Activated CD4-positive, alpha-beta T cell treated with anti-CD3 and anti-CD28 coated beads, Interleukin-10, Interleukin-2, amounts not matched to agents 100 ng/mL and 50 ng/mL, durations not matched to agents 16 hours and 8 hours (primary cell): ENCODE results near the gene FTCD.
A peak's percentile ranks its signal among the peaks of the same experiment; 100 is the strongest.
"Not testable (repeated sequence)": the region's sequence is repeated elsewhere in the genome, so short reads cannot be mapped to it uniquely, and the experiment has no call there.

Experiments
- DNase-seq: peaks from one replicate; pipeline ENCODE4 v3.0.0-alpha.2; 2020

The FTCD gene

GRCh38 chr21:46155514-46156377, at the start of gene FTCD:
TSS of gene FTCD (minus strand) at chr21:46155579. CDS start at chr21:46155523, 56 bp downstream.
- no peak for DNase-seq

GRCh38 chr21:46205166-46205565, 49.8 kb upstream of the FTCD start:
- no peak for DNase-seq

GRCh38 chr21:46203203-46203600, 47.8 kb upstream of the FTCD start:
- no peak for DNase-seq

GRCh38 chr21:46202592-46203202, 47.3 kb upstream of the FTCD start:
- no peak for DNase-seq

- not testable (repeated sequence) for DNase-seq
These were observed 45.8 kb upstream of the FTCD start for GRCh38 chr21:46200877-46201803.

GRCh38 chr21:46199436-46200373, 44.3 kb upstream of the FTCD start:
- DNase-seq: no peak

- no peak for DNase-seq
These were observed 41.4 kb upstream of the FTCD start for GRCh38 chr21:46196733-46197132.

GRCh38 chr21:46195595-46196195, 40.3 kb upstream of the FTCD start:
- no peak for DNase-seq

GRCh38 chr21:46194374-46195334, 39.3 kb upstream of the FTCD start:
- DNase-seq: no peak

GRCh38 chr21:46193829-46194373, 38.5 kb upstream of the FTCD start:
- DNase-seq: no peak

GRCh38 chr21:46191686-46192575, 36.6 kb upstream of the FTCD start:
- DNase-seq: no peak

- no peak for DNase-seq
These were observed 35.9 kb upstream of the FTCD start for GRCh38 chr21:46191257-46191685.

- no peak for DNase-seq
These were observed 35.2 kb upstream of the FTCD start for GRCh38 chr21:46190491-46191131.

- no peak for DNase-seq
These were observed 34.6 kb upstream of the FTCD start for GRCh38 chr21:46189959-46190490.

GRCh38 chr21:46189213-46189958, 34.0 kb upstream of the FTCD start:
- no peak for DNase-seq

GRCh38 chr21:46188226-46189212, 33.1 kb upstream of the FTCD start:
- DNase-seq: peak; percentile 17
